ENCODE measurements around the gene HTT. TPM values are rescaled to one million over a fixed set of nuclear protein-coding genes. Genes with fewer than 3 reads are reported as not detected.

HTT gene
- total and polyA plus RNA-seq, 2 of the 13 experiments (the other 11 are each of a cell fraction or from before 2014, with no cell fraction given): 17.5 to 19.5 TPM

- no peak for TF ChIP-seq HHEX (CRISPR knock-in tag; IDR thresholded peaks at IDR 0.05)
- no peak for TF ChIP-seq ZBTB39 (CRISPR knock-in tag; IDR thresholded peaks at IDR 0.05)
- no peak for TF ChIP-seq PHB2 (IDR thresholded peaks at IDR 0.05; ENCODE audit: partially characterized antibody)
- TF ChIP-seq SETDB1 (CRISPR knock-in tag; IDR thresholded peaks at IDR 0.05; ENCODE audit: borderline replicate concordance): no peak
- no peak; the same call in 1 of the 2 replicates for TF ChIP-seq YEATS2 (CRISPR knock-in tag; IDR thresholded peaks at IDR 0.05; ENCODE audit: borderline replicate concordance)
- no peak for TF ChIP-seq ZNF766 (CRISPR knock-in tag; IDR thresholded peaks at IDR 0.05; ENCODE audit: borderline replicate concordance)
- TF ChIP-seq NCOR1 (IDR thresholded peaks at IDR 0.05; ENCODE audit: borderline replicate concordance, low read length): no peak
- no peak for TF ChIP-seq ZFX (CRISPR knock-in tag; IDR thresholded peaks at IDR 0.05; ENCODE audit: low read depth)
- TF ChIP-seq SMC3 (IDR thresholded peaks at IDR 0.05; ENCODE audit: low read length): peak; percentile 62
- no peak for TF ChIP-seq ZNF383 (CRISPR knock-in tag; IDR thresholded peaks at IDR 0.05; ENCODE audit: borderline replicate concordance)
- TF ChIP-seq ZNF724P (CRISPR knock-in tag; IDR thresholded peaks at IDR 0.05; ENCODE audit: borderline replicate concordance): no peak
- TF ChIP-seq ATF2 (CRISPR knock-in tag; IDR thresholded peaks at IDR 0.05): no peak
- TF ChIP-seq ZGPAT (CRISPR knock-in tag; IDR thresholded peaks at IDR 0.05): no peak
- TF ChIP-seq BHLHE40 (IDR thresholded peaks at IDR 0.05; ENCODE audit: low read length): peak; percentile 38; the same call in 1 of the 2 replicates
- TF ChIP-seq ZNF160 (CRISPR knock-in tag; IDR thresholded peaks at IDR 0.05): no peak
- TF ChIP-seq ATF6 (CRISPR knock-in tag; conservative IDR thresholded peaks at IDR 0.05): no peak
- no peak for TF ChIP-seq ZSCAN29 (CRISPR knock-in tag; conservative IDR thresholded peaks at IDR 0.05)
- TF ChIP-seq SALL2 (CRISPR knock-in tag; IDR thresholded peaks at IDR 0.05): no peak
- peak; percentile 96 for TF ChIP-seq CTCF (CRISPR knock-in tag; IDR thresholded peaks at IDR 0.05)
- peak; percentile 95 for TF ChIP-seq STAG1 (CRISPR knock-in tag; IDR thresholded peaks at IDR 0.05)
These were observed 32.1 kb downstream of the HTT start (continued) for GRCh38 chr4:3106339-3107186.

Measured in HepG2 (cell line).